CD4-positive, alpha-beta T cell treated with Interleukin-4 for 1 hour (primary cell): ENCODE data around the gene OOSP2.
"Not testable (repeated sequence)": the region's sequence is repeated elsewhere in the genome, so short reads cannot be mapped to it uniquely, and the experiment has no call there.

Experiments used
- DNase-seq, 2 donors: peaks; one replicate each; pipeline ENCODE4 v3.0.0-alpha.2; 2020 to 2022

OOSP2 gene

GRCh38 chr11:60040109-60040508, at the start of gene OOSP2:
TSS of gene OOSP2 (plus strand) at chr11:60040409. CDS start at chr11:60040460, 51 bp downstream.
- DNase-seq = no peak

- DNase-seq = no peak
These were observed 49.8 kb upstream of the OOSP2 start for GRCh38 chr11:59990421-59990820.

GRCh38 chr11:59992425-59992824, 47.8 kb upstream of the OOSP2 start:
- DNase-seq = no peak

- DNase-seq = no peak
These were observed 42.4 kb upstream of the OOSP2 start for GRCh38 chr11:59997800-59998199.

GRCh38 chr11:59999691-60000090, 40.5 kb upstream of the OOSP2 start:
- DNase-seq = no peak

- DNase-seq = no peak
These were observed 36.5 kb upstream of the OOSP2 start for GRCh38 chr11:60003729-60004128.

- no peak for DNase-seq
These were observed 34.8 kb upstream of the OOSP2 start for GRCh38 chr11:60005360-60005759.

GRCh38 chr11:60016881-60017280, 23.3 kb upstream of the OOSP2 start, which contains the start of gene OOSP4B:
TSS of gene OOSP4B (plus strand) at chr11:60017181.
- DNase-seq = no peak

- DNase-seq = no peak
These were observed 22.2 kb upstream of the OOSP2 start for GRCh38 chr11:60018058-60018457.

GRCh38 chr11:60020376-60020775, 19.8 kb upstream of the OOSP2 start:
- DNase-seq = not testable (repeated sequence)

- DNase-seq = no peak
These were observed 11.1 kb upstream of the OOSP2 start for GRCh38 chr11:60029015-60029632.

GRCh38 chr11:60050422-60050821, 10.2 kb downstream of the OOSP2 start:
- not testable (repeated sequence) for DNase-seq

GRCh38 chr11:60050839-60051238, 10.6 kb downstream of the OOSP2 start:
- DNase-seq = not testable (repeated sequence)

GRCh38 chr11:60056349-60056969, 16.2 kb downstream of the OOSP2 start, which contains the start of gene MS4A3:
TSS of gene MS4A3 (plus strand) at chr11:60056665. CDS start at chr11:60061161, 4,496 bp downstream.
- no peak for DNase-seq

- DNase-seq = no peak
These were observed 18.8 kb downstream of the OOSP2 start for GRCh38 chr11:60059052-60059451.

- DNase-seq = no peak
These were observed 19.5 kb downstream of the OOSP2 start for GRCh38 chr11:60059521-60060240.

- DNase-seq = no peak
These were observed 23.9 kb downstream of the OOSP2 start for GRCh38 chr11:60064111-60064510.

- no peak for DNase-seq
These were observed 25.6 kb downstream of the OOSP2 start for GRCh38 chr11:60065801-60066200.

GRCh38 chr11:60069450-60069849, 29.2 kb downstream of the OOSP2 start:
- no peak for DNase-seq

- not testable (repeated sequence) for DNase-seq
These were observed 31.4 kb downstream of the OOSP2 start for GRCh38 chr11:60071644-60072043.

GRCh38 chr11:60077216-60077817, 37.1 kb downstream of the OOSP2 start:
- DNase-seq = no peak

GRCh38 chr11:60077981-60078380, 37.8 kb downstream of the OOSP2 start:
- no peak for DNase-seq

GRCh38 chr11:60078745-60079144, 38.5 kb downstream of the OOSP2 start:
- DNase-seq = no peak
